ENCODE measurements around the gene PMVK. TPM values are rescaled to one million over a fixed set of nuclear protein-coding genes. Genes with fewer than 3 reads are reported as not detected.

PMVK gene
- total RNA-seq, 3 donors from 2014 or later = 28.4 to 37.6 (median 35.8) TPM

DNA sequence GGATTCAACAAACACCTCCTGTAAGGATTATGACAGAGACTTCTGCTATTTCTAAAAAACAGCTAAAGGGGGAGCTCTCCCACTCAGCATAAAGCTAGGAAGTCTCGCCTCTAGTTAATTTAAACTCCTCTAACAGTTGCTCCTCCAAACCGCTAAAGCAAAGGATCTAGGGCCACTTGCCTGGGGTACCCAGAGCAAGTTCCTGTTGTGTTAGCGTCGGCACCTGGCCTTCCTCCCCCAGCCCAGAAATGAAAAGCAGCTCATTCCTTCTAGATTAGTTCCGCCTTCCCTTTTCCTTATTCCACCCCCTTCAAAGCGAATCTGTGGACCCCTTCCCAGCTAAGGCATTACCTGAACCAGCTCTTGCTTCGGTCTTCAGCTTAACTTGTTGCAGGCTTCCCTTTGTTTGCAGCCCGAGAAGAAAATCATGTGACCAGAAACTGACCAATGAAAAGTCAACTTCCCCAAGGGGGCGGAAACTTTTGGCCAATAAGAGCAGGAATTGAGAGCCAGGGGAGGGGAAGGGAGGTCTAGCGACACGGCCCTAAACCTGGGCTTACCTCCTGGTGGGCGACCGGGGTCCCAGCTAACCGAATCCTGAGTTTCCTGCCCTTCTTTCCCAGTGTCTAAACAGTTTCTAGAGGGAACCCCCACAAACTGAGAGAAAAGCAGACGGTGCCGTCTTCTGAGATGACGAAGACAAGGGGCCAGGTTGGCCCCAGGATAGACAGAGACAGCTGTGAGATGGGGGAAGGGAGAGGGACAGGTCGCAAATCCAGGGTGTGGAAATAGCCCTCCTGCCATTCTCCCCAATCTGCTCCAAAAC lies 19.4 kb upstream of the PMVK start, which contains the start of gene PBXIP1:
Gene PBXIP1 (minus strand): TSS at position 382 of the 826 bp plus-strand sequence. CDS start 2,378 bp downstream, outside the sequence.
- intact Hi-C loops (cut with DNase I, micrococcal nuclease) = no loop called here
- TF ChIP-seq, protein P1, sequence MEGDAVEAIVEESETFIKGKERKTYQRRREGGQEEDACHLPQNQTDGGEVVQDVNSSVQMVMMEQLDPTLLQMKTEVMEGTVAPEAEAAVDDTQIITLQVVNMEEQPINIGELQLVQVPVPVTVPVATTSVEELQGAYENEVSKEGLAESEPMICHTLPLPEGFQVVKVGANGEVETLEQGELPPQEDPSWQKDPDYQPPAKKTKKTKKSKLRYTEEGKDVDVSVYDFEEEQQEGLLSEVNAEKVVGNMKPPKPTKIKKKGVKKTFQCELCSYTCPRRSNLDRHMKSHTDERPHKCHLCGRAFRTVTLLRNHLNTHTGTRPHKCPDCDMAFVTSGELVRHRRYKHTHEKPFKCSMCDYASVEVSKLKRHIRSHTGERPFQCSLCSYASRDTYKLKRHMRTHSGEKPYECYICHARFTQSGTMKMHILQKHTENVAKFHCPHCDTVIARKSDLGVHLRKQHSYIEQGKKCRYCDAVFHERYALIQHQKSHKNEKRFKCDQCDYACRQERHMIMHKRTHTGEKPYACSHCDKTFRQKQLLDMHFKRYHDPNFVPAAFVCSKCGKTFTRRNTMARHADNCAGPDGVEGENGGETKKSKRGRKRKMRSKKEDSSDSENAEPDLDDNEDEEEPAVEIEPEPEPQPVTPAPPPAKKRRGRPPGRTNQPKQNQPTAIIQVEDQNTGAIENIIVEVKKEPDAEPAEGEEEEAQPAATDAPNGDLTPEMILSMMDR (IDR thresholded peaks at IDR 0.05) = no peak
- DNase-seq = peak; percentile 62 to 92 (median 64)
- H3K4me1 ChIP-seq (ENCODE audit: low read depth) = peaks cover 46% of the 10 kb centered on the region
- H3K9me3 ChIP-seq = no peaks in the 10 kb centered on the region
- peak within 1 kb of the TSS; percentile 22 for H3K4me3 ChIP-seq
- no peaks in the 10 kb centered on the region for H3K36me3 ChIP-seq (ENCODE audit: low read depth)
- ATAC-seq = peak; percentile 87

DNA sequence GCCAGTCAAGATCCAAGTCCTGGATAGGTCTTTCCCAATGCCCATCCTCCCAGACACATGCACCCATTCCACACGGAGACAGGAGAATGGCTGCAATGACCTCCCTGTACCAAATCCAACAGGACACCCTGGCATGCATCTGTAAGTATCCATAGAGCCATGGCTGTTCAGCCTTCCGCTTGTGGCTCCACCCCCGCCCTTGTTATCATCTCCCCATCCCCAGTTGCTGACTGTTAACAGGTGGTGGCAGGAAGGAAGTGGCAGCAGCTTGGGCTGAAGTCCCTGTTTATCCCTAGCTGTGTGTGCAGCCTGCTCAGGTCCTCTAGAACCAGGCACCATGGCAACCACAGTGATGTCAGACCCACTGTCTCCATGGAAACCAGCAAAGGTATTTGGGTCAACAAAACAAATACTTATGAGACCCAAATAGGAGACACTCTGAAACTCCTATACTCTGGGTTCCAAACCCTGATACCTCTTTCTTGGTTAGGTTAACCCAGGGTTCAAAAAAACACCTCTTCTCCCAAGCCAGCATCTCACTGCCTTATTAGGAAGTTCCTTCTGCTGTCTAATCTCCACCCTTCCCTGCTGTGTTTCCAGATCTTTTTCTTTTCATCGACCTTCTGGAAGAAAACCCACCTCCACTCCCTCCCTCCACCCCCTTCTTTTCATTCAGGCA lies 18.7 kb upstream of the PMVK start:
- ATAC-seq (peak; percentile 80), DNase-seq (peak; percentile 59 to 85 (median 71))
- peaks cover 39% of the 10 kb centered on the region for H3K4me1 ChIP-seq (ENCODE audit: low read depth)
- peak overlapping the region; percentile 22 for H3K4me3 ChIP-seq
- no peaks in the 10 kb centered on the region for H3K9me3 ChIP-seq
- no peaks in the 10 kb centered on the region for H3K36me3 ChIP-seq (ENCODE audit: low read depth)
- intact Hi-C loops (cut with DNase I, micrococcal nuclease) = no loop called here
- TF ChIP-seq, protein P1 (IDR thresholded peaks at IDR 0.05) = no peak

DNA sequence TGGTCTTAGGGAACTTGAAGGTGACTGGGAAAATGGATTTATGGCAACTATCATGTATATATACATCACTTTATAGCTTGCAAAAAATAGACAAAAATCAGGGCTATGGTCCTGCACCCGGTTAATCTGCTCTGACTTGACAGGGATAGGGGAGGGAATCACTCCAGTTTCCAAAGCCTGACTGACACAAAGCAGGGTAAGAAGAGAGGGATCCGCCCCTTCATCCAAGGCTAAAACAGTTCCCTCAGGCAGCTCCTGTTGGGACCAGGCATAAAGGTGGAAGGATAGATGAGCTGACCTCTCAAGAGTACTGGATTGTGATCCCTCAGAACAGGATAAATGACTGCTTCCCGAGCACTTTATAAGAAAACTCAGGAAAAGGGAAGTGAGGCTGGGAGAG lies 18.0 kb upstream of the PMVK start:
- no peak overlapping the region for H3K4me3 ChIP-seq
- ATAC-seq (no peak), DNase-seq (no peak)
- TF ChIP-seq, protein P1 (IDR thresholded peaks at IDR 0.05) = no peak
- H3K9me3 ChIP-seq = no peaks in the 10 kb centered on the region
- no peaks in the 10 kb centered on the region for H3K36me3 ChIP-seq (ENCODE audit: low read depth)
- intact Hi-C loops (cut with DNase I, micrococcal nuclease) = no loop called here
- peaks cover 39% of the 10 kb centered on the region for H3K4me1 ChIP-seq (ENCODE audit: low read depth)

DNA sequence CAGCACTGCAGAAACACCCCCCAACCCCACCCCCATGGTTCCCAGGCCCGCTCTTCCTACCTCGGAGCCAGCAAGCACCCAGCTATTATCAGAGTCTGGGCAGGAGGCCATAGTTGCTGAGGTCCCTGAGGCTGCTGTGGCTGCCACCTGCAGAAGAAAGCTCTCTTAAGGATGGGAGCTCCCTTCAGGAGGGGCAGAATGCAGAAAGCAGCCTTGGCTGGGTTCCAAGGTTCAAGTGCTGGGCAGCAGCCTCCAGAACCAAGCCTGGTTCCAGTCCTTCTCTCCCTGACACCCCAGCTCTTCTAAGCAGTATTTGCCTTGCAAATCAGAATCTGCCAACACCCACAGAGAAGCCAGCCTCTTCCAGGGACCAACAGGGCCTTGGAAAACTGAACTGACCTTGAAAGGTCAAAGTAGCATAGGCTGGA lies 17.1 kb upstream of the PMVK start:
- intact Hi-C loops (cut with DNase I, micrococcal nuclease) = no loop called here
- ATAC-seq = no peak
- peaks cover 39% of the 10 kb centered on the region for H3K4me1 ChIP-seq (ENCODE audit: low read depth)

DNA sequence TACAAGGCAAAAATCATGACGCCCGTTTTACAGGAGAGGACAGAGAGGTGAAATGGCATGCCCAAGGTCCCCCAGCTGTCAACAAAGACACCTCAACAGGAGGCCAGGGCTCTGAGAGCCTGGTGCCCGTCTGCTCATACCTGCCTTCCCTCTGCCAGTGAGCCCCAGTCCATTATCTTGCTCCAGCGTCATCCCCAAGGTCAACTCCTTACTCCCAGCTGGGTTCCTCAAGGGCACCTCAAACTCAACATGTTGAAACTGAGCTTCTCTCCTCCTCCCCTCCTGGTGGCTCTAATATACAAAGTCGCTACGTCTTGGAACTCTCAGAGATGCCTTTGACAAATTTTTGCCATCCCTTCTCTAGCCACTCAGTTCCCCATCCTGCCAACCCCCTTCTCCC lies 16.1 kb upstream of the PMVK start:
- H3K9me3 ChIP-seq = no peaks in the 10 kb centered on the region
- H3K4me1 ChIP-seq (ENCODE audit: low read depth) = peaks cover 39% of the 10 kb centered on the region
- intact Hi-C loops (cut with DNase I, micrococcal nuclease) = no loop called here
- ATAC-seq (no peak), DNase-seq (no peak)
- H3K4me3 ChIP-seq = no peak overlapping the region
- no peaks in the 10 kb centered on the region for H3K36me3 ChIP-seq (ENCODE audit: low read depth)
- TF ChIP-seq, protein P1 (IDR thresholded peaks at IDR 0.05) = no peak

More for the DNA sequence above, 17.1 kb upstream of the PMVK start:
- no peak overlapping the region for H3K4me3 ChIP-seq
- H3K36me3 ChIP-seq (ENCODE audit: low read depth) = no peaks in the 10 kb centered on the region
- TF ChIP-seq, protein P1 (IDR thresholded peaks at IDR 0.05) = no peak
- DNase-seq = no peak
- H3K9me3 ChIP-seq = no peaks in the 10 kb centered on the region

Data from mucosa of descending colon (tissue), 3 donors.